ENCODE measurements around the gene MTOR. TPM values are rescaled to one million over a fixed set of nuclear protein-coding genes. Genes with fewer than 3 reads are reported as not detected.

MTOR gene
- total and polyA plus RNA-seq, 8 donors, result 6.3 to 42.4 (median 28.6) TPM

DNA sequence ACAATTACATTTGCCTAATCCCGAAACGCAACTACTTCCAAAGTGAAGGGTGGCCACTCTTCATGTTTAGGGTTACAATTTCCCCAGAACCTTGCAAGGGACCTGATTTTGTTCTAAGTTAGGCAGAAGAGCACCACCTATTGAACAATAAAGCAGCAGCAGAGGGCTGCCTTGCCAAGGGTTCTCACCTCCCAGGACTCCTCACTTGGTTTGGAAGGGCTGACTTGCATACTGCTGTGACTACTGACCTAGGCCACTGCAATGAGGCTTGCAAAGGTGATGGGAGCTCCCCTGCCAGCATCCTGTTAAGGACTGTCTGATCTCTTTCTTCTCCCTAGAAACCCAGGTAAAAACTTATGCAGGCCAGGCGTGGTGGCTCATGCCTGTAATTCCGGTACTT lies 14.2 kb downstream of the MTOR start:
- WGBS, 5 donors, result 91 to 100% (median 96%) methylated on average over 4 of the region's 4 CpGs
- no peaks in the 10 kb centered on the region for H3K9me3 ChIP-seq
- TF ChIP-seq, protein P1, sequence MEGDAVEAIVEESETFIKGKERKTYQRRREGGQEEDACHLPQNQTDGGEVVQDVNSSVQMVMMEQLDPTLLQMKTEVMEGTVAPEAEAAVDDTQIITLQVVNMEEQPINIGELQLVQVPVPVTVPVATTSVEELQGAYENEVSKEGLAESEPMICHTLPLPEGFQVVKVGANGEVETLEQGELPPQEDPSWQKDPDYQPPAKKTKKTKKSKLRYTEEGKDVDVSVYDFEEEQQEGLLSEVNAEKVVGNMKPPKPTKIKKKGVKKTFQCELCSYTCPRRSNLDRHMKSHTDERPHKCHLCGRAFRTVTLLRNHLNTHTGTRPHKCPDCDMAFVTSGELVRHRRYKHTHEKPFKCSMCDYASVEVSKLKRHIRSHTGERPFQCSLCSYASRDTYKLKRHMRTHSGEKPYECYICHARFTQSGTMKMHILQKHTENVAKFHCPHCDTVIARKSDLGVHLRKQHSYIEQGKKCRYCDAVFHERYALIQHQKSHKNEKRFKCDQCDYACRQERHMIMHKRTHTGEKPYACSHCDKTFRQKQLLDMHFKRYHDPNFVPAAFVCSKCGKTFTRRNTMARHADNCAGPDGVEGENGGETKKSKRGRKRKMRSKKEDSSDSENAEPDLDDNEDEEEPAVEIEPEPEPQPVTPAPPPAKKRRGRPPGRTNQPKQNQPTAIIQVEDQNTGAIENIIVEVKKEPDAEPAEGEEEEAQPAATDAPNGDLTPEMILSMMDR (IDR thresholded peaks at IDR 0.05), result no peak
- TF ChIP-seq EP300 (IDR thresholded peaks at IDR 0.05), result no peak
- no peak for TF ChIP-seq POLR2A (IDR thresholded peaks at IDR 0.05)
- no peak for TF ChIP-seq POLR2AphosphoS5 (IDR thresholded peaks at IDR 0.05)
- H3K27ac ChIP-seq, result no peak overlapping the region
- intact Hi-C loops (cut with DNase I; ENCODE audit: low total_unique reads), result no loop called here
- no peaks in the 10 kb centered on the region for H3K27me3 ChIP-seq
- H3K4me1 ChIP-seq, result no peaks in the 10 kb centered on the region
- no peak for DNase-seq
- peaks cover 63 to 95% (median 90%) of the 10 kb centered on the region in 4 donors for H3K36me3 ChIP-seq
- no peak overlapping the region for H3K4me3 ChIP-seq

DNA sequence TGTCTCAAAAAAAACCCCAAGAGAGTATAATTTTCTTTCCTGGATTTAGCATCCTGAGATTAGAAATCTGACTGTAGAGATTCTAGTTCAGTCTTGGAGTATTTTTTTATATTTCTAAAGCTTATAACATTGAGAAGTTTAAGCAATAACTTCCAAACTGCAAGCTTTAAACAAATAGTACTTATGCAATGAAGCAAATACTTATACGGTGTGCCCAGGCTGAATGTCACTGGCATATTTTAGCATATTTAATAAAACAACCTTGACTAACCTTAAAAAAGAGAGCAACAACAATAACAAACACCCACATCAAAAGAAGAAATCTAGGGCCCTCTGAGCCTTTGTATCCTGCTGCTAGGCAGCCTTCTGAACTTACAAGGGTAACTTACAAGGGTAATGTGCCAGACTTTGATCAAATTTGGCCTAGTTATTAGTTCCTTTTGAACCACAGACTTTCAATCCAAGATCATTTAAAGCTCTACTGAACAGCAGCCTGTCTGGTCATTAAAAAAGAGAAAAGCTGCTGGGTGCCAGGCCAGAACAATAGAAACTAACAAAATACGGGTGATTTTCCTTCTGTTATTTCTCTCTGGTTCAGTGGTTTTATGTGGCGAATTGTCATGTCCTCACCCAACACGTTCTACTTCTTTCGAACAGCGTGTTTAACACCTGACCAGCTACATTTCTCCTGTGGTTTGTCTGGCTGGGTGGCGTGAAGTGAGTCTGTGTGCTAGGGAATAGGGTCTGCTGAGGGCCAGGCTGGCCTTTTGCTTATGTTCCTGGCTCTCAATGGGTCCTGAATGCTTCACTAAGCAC lies 16.2 kb downstream of the MTOR start:
- 85 to 93% (median 89%) methylated on average over 7 of the region's 7 CpGs for WGBS, 5 donors
- Histone ChIP-seq H3K36me3 (peaks cover 55 to 95% (median 90%) of the 10 kb centered on the region in 4 donors), H3K27ac (no peak overlapping the region), H3K4me1 (no peaks in the 10 kb centered on the region), H3K27me3 (no peaks in the 10 kb centered on the region), H3K9me3 (no peaks in the 10 kb centered on the region), H3K4me3 (no peak overlapping the region)
- intact Hi-C loops (cut with DNase I; ENCODE audit: low total_unique reads), result no loop called here
- TF ChIP-seq POLR2AphosphoS5 (IDR thresholded peaks at IDR 0.05) (no peak), POLR2A (IDR thresholded peaks at IDR 0.05) (no peak), EP300 (IDR thresholded peaks at IDR 0.05) (no peak)
- TF ChIP-seq, protein P1 (IDR thresholded peaks at IDR 0.05), result no peak
- DNase-seq, result no peak

DNA sequence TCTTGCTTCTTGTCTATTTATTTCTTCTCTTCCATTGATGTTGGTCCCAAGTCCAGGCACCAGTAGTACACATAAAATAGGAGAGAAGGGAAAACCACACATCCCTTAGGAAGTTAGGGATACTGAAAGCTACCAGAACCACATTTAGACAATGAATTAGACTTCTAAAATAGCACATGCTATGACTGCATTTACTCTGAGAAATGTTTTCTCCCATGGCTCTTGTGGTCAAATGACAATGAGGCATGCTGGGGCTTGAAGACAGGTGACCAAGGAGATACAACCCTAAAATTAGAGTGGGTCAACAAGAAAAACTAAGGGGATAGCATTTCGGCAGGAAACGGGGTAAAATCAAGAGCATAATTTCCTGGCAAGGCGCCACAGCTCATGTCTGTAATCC lies 17.1 kb downstream of the MTOR start:
- no peaks in the 10 kb centered on the region for H3K27me3 ChIP-seq
- H3K4me3 ChIP-seq, result no peak overlapping the region
- 87 to 97% (median 94%) methylated on average over 3 of the region's 3 CpGs for WGBS, 5 donors
- no peak for DNase-seq
- H3K9me3 ChIP-seq, result no peaks in the 10 kb centered on the region
- no peaks in the 10 kb centered on the region for H3K4me1 ChIP-seq
- H3K27ac ChIP-seq, result no peak overlapping the region
- H3K36me3 ChIP-seq, result peaks cover 60 to 95% (median 90%) of the 10 kb centered on the region in 4 donors
- intact Hi-C loops (cut with DNase I; ENCODE audit: low total_unique reads), result no loop called here
- TF ChIP-seq POLR2AphosphoS5 (IDR thresholded peaks at IDR 0.05), result no peak
- TF ChIP-seq POLR2A (IDR thresholded peaks at IDR 0.05), result no peak
- TF ChIP-seq, protein P1 (IDR thresholded peaks at IDR 0.05), result no peak
- TF ChIP-seq EP300 (IDR thresholded peaks at IDR 0.05), result no peak

DNA sequence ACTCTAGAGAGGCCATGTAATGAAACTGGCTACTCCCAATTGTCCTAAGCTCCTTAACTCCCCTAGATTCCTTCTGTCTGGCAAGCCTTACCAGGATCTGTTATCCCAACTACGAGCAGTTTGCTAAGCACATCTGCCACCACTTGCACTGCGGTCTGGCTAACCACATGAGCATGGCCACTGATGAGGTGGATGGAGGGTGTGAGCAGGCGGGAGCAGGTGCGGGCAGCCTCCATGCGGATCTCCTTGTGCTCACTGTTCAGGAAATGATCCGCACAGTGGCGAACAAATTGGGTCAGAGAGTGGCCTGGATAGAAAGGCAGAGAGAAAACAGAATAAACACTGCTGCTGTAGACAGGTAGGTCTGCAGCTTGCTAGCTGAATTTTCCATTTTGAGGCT lies 24.0 kb downstream of the MTOR start:
- no peak overlapping the region for H3K4me3 ChIP-seq
- no peaks in the 10 kb centered on the region for H3K27me3 ChIP-seq
- WGBS, 5 donors, result 92 to 97% (median 96%) methylated on average over 7 of the region's 7 CpGs
- no peak overlapping the region for H3K27ac ChIP-seq
- intact Hi-C loops (cut with DNase I; ENCODE audit: low total_unique reads), result no loop called here
- H3K4me1 ChIP-seq, result peaks cover 0 to 14% (median 0%) of the 10 kb centered on the region in 4 donors
- H3K36me3 ChIP-seq, result peaks cover 74 to 100% (median 100%) of the 10 kb centered on the region in 4 donors
- no peak for TF ChIP-seq POLR2A (IDR thresholded peaks at IDR 0.05)
- TF ChIP-seq EP300 (IDR thresholded peaks at IDR 0.05), result no peak
- H3K9me3 ChIP-seq, result no peaks in the 10 kb centered on the region
- DNase-seq, result no peak

DNA sequence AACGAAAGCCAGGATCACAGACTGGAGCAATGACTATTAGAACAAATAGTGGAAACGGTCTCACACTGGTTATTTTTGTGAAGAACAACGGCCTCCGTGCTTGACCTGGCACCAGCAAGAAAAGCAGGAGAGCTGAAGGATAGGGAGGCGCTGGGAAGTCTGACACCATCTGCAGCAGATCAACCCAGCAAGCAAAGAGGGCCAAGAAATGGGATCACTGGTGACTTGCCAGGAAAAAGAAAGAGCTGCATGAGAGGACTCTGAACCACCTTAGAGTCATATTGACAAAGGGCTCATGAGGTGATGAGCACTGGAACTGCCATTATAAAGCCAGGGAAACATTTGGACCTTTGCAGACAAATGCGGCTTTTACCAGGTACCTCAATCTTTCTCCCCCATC lies 25.0 kb downstream of the MTOR start:
- Histone ChIP-seq H3K27ac (peak overlapping the region in 2 of 5 donors; percentile 24 to 30), H3K36me3 (peaks cover 71 to 100% (median 100%) of the 10 kb centered on the region in 4 donors), H3K4me1 (peaks cover 0 to 14% (median 0%) of the 10 kb centered on the region in 4 donors), H3K27me3 (no peaks in the 10 kb centered on the region), H3K9me3 (no peaks in the 10 kb centered on the region), H3K4me3 (no peak overlapping the region)
- intact Hi-C loops (cut with DNase I; ENCODE audit: low total_unique reads), result no loop called here
- TF ChIP-seq POLR2A (IDR thresholded peaks at IDR 0.05) (no peak), POLR2AphosphoS5 (IDR thresholded peaks at IDR 0.05) (no peak), EP300 (IDR thresholded peaks at IDR 0.05) (no peak)
- TF ChIP-seq, protein P1 (IDR thresholded peaks at IDR 0.05), result no peak
- DNase-seq, result no peak
- 83 to 89% (median 85%) methylated on average over 6 of the region's 6 CpGs for WGBS, 5 donors

All from stomach (tissue), 9 donors.